GM10248 (cell line): ENCODE results near the gene PSMD12.
"Not testable (repeated sequence)": the region's sequence is repeated elsewhere in the genome, so short reads cannot be mapped to it uniquely, and the experiment has no call there.

Source experiments
- CTCF ChIA-PET: fragments of 300-600 bp; sonication (Branson Sonifier 250); formaldehyde crosslinking; extraction: SDS; loops from one replicate; lab custom pipeline; 2021; ENCODE audit warnings: antibody characterized with exemption; lab: Yijun Ruan, JAX
- POLR2A ChIA-PET: fragments of 350-650 bp; sonication (Branson Sonifier 250); formaldehyde crosslinking; extraction: SDS; loops from one replicate; lab custom pipeline; 2020; ENCODE audit warnings: antibody characterized with exemption; lab: Yijun Ruan, JAX
- DNase-seq: peaks from one replicate; pipeline ENCODE4 v3.0.0; 2012; ENCODE audit errors: extremely low spot score
- CTCF ChIP-seq: IDR thresholded peaks from 2 replicates; pipeline ENCODE4 v1.5.1; 2012; ENCODE audit warnings: mild to moderate bottlenecking, low read depth; ENCODE audit errors: extremely low read depth, missing control alignments, control extremely low read depth

PSMD12 gene

GRCh38 chr17:67316781-67317180, 49.6 kb downstream of the PSMD12 start:
- ChIA-PET POLR2A (interaction anchor here (0.6 kb wide), 1 partner anchor 38 kb away, joined by 7 read pairs; no protein-coding TSS in a partner anchor), CTCF (no interaction called here)
- no peak for TF ChIP-seq CTCF
- DNase-seq = no peak

- TF ChIP-seq CTCF = no peak
- CTCF ChIA-PET = interaction anchor here (1.2 kb wide), 1 partner anchor 11 kb away, joined by 3 read pairs; no protein-coding TSS in a partner anchor
- POLR2A ChIA-PET = no interaction called here
- no peak for DNase-seq
Measured at GRCh38 chr17:67315865-67316264, 50.5 kb downstream of the PSMD12 start.

GRCh38 chr17:67312265-67312664, 54.1 kb downstream of the PSMD12 start:
- ChIA-PET CTCF (no interaction called here), POLR2A (no interaction called here)
- no peak for TF ChIP-seq CTCF
- no peak for DNase-seq

GRCh38 chr17:67311575-67311974, 54.8 kb downstream of the PSMD12 start:
- no peak for TF ChIP-seq CTCF
- CTCF ChIA-PET = interaction anchor here (1.4 to 1.5 kb wide), 2 partner anchors 22 to 24 kb away, joined by 3 to 4 read pairs; no protein-coding TSS in a partner anchor
- DNase-seq = no peak
- POLR2A ChIA-PET = no interaction called here

- DNase-seq = no peak
- CTCF ChIA-PET = interaction anchor here (1.3 to 1.5 kb wide), 4 partner anchors 18 to 24 kb away, joined by 3 to 6 read pairs (median 4); no protein-coding TSS in a partner anchor
- POLR2A ChIA-PET = no interaction called here
- no peak for TF ChIP-seq CTCF
Measured at GRCh38 chr17:67310406-67310805, 56.0 kb downstream of the PSMD12 start.

GRCh38 chr17:67305446-67306235, 60.7 kb downstream of the PSMD12 start:
- DNase-seq, POLR2A ChIA-PET: not testable (repeated sequence)
- CTCF ChIA-PET = interaction anchor here (1.5 to 1.6 kb wide), 2 partner anchors 10 to 13 kb away, joined by 3 to 4 read pairs; no protein-coding TSS in a partner anchor

- CTCF ChIA-PET = interaction anchor here (1.7 kb wide), 1 partner anchor 21 kb away, joined by 4 read pairs; no protein-coding TSS in a partner anchor
- TF ChIP-seq CTCF = no peak
- DNase-seq = no peak
- POLR2A ChIA-PET = no interaction called here
Measured at GRCh38 chr17:67297454-67297960, 68.9 kb downstream of the PSMD12 start.
